ENCODE measurements around the gene IMPA2. TPM values are rescaled to one million over a fixed set of nuclear protein-coding genes. Genes with fewer than 3 reads are reported as not detected.

IMPA2 gene
- total and polyA plus RNA-seq, 2 of the 13 experiments (the other 11 are each of a cell fraction or from before 2014, with no cell fraction given) = 37.8 to 71.8 TPM

DNA sequence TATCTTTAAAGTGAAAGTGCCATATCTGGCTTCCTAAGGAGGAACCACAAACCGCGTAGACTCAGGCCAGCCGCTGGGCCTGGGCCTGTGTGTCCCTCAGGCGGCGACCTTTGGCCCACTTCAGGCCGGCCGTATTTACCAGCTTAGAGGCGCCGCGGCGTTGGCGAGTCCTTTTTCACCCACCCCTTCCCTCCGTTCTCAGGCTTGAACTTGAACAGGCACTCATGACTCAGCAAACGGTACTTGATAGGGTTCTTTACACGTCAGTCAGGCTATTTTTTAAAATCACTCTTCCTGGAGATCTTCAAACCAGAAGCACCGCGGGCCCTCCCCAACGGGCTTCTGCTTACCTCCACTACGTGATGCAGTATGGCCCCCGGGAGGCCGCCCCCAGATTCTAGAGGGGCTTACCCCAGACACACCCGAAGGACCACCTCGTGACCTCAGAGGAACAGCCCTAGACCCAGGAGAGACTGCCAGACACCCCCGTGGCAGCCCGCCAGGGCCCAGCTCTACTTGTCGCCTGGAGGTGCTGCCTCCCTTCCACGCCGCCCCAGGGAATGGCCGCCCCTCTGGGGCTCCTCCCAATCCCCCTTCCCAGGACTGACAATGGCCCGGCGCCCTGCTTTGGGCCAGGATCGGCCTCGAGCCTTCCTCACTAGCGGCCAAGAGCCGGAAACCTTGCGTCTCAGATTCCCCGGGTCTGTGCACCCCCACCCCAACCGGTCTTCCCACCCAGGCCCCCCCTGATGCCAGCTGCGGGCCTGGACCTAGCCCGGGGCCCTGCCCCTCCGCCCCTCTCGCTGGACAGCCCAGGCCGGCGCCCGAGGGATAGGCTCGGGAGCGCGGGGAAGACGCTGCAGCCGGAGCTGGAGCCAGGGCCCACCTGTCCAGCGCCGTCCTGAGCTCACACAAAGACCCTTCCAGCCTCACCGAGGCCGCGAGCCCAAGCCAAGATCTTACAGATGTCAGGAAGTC, 33.8 kb upstream of the IMPA2 start (continued):
- TF ChIP-seq ZFP1 (CRISPR knock-in tag; IDR thresholded peaks at IDR 0.05) = peak; percentile 25; the same call in 1 of the 2 replicates
- TF ChIP-seq, protein P1, sequence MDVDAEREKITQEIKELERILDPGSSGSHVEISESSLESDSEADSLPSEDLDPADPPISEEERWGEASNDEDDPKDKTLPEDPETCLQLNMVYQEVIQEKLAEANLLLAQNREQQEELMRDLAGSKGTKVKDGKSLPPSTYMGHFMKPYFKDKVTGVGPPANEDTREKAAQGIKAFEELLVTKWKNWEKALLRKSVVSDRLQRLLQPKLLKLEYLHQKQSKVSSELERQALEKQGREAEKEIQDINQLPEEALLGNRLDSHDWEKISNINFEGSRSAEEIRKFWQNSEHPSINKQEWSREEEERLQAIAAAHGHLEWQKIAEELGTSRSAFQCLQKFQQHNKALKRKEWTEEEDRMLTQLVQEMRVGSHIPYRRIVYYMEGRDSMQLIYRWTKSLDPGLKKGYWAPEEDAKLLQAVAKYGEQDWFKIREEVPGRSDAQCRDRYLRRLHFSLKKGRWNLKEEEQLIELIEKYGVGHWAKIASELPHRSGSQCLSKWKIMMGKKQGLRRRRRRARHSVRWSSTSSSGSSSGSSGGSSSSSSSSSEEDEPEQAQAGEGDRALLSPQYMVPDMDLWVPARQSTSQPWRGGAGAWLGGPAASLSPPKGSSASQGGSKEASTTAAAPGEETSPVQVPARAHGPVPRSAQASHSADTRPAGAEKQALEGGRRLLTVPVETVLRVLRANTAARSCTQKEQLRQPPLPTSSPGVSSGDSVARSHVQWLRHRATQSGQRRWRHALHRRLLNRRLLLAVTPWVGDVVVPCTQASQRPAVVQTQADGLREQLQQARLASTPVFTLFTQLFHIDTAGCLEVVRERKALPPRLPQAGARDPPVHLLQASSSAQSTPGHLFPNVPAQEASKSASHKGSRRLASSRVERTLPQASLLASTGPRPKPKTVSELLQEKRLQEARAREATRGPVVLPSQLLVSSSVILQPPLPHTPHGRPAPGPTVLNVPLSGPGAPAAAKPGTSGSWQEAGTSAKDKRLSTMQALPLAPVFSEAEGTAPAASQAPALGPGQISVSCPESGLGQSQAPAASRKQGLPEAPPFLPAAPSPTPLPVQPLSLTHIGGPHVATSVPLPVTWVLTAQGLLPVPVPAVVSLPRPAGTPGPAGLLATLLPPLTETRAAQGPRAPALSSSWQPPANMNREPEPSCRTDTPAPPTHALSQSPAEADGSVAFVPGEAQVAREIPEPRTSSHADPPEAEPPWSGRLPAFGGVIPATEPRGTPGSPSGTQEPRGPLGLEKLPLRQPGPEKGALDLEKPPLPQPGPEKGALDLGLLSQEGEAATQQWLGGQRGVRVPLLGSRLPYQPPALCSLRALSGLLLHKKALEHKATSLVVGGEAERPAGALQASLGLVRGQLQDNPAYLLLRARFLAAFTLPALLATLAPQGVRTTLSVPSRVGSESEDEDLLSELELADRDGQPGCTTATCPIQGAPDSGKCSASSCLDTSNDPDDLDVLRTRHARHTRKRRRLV (CRISPR knock-in tag; IDR thresholded peaks at IDR 0.05) = no peak
- no peak for TF ChIP-seq POLR2AphosphoS2 (IDR thresholded peaks at IDR 0.05; ENCODE audit: low read depth, low read length)
- no peak for TF ChIP-seq SMARCC2 (IDR thresholded peaks at IDR 0.05)
- no peak for TF ChIP-seq KLF11 (CRISPR knock-in tag; IDR thresholded peaks at IDR 0.05)
- TF ChIP-seq ZBTB39 (CRISPR knock-in tag; IDR thresholded peaks at IDR 0.05) = no peak
- TF ChIP-seq SALL2 (CRISPR knock-in tag; IDR thresholded peaks at IDR 0.05) = no peak
- no peak for TF ChIP-seq AFF4 (CRISPR knock-in tag; IDR thresholded peaks at IDR 0.05)
- peak; percentile 72 for TF ChIP-seq SAP130 (CRISPR knock-in tag; IDR thresholded peaks at IDR 0.05; ENCODE audit: low read depth)
- TF ChIP-seq ZNF17 (CRISPR knock-in tag; IDR thresholded peaks at IDR 0.05) = no peak
- no peak for TF ChIP-seq ZNF253 (CRISPR knock-in tag; IDR thresholded peaks at IDR 0.05; ENCODE audit: borderline replicate concordance)
- no peak for TF ChIP-seq ZNF136 (CRISPR knock-in tag; IDR thresholded peaks at IDR 0.05; ENCODE audit: low read depth)

Measured in HepG2 (cell line).